Gastroesophageal sphincter (tissue), 3 donors: ENCODE data around the gene KCNMA1.

Source experiments
- EP300 ChIP-seq: sonication (generic); formaldehyde crosslinking; IDR thresholded peaks from one replicate; pipeline ENCODE4 v1.6.1; 2017; ENCODE audit warnings: antibody characterized with exemption, mild to moderate bottlenecking
- POLR2A ChIP-seq, 2 donors: fragments of 450-650 bp; IDR thresholded peaks; one replicate each; pipeline ENCODE4 v1.6.1; 2017; ENCODE audit warnings: antibody characterized with exemption in 2 of 2, mild to moderate bottlenecking in 2 of 2, moderate library complexity in 1 of 2
- POLR2AphosphoS5 ChIP-seq: sonication (generic); formaldehyde crosslinking; IDR thresholded peaks from one replicate; pipeline ENCODE4 v1.6.1; 2017; ENCODE audit warnings: antibody characterized with exemption
- TF ChIP-seq, protein P1 (sequence below), 4 experiments: fragments of 200-600 bp in 2 of 4; fragments of 450-650 bp in 2 of 4; sonication (generic) in 1 of 4; IDR thresholded peaks; one replicate each; pipeline ENCODE4 v1.5.1; 2017 to 2019; ENCODE audit warnings: antibody characterized with exemption in 4 of 4, mild to moderate bottlenecking in 2 of 4, moderate library complexity in 2 of 4

DNA sequence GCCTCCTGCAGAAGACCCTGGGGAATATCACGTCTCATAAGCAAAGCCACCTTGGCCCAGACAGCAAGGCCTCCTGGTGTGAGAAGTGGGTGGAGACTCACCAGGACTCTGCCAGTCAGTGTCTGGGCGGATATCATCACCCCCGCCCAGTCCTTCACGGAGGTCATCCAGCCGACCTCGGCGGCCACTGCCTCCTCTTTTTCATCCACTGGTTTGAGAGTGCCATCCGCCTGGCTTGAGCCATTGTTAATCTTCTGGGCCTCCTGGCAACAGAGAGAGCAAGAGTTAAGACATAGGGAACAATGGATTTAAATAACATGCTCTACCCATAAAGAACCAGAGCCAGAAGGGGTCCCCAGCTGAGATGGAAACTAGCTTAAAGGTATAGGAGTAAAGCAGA is 233.8 kb downstream of the KCNMA1 start:
- TF ChIP-seq, protein P1, sequence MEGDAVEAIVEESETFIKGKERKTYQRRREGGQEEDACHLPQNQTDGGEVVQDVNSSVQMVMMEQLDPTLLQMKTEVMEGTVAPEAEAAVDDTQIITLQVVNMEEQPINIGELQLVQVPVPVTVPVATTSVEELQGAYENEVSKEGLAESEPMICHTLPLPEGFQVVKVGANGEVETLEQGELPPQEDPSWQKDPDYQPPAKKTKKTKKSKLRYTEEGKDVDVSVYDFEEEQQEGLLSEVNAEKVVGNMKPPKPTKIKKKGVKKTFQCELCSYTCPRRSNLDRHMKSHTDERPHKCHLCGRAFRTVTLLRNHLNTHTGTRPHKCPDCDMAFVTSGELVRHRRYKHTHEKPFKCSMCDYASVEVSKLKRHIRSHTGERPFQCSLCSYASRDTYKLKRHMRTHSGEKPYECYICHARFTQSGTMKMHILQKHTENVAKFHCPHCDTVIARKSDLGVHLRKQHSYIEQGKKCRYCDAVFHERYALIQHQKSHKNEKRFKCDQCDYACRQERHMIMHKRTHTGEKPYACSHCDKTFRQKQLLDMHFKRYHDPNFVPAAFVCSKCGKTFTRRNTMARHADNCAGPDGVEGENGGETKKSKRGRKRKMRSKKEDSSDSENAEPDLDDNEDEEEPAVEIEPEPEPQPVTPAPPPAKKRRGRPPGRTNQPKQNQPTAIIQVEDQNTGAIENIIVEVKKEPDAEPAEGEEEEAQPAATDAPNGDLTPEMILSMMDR (IDR thresholded peaks at IDR 0.05), result no peak
- TF ChIP-seq POLR2A (IDR thresholded peaks at IDR 0.05) (no peak), POLR2AphosphoS5 (no peak), EP300 (no peak)
